GM19238 (cell line): ENCODE results near the gene SLC9A3.
"Not testable (repeated sequence)": the region's sequence is repeated elsewhere in the genome, so short reads cannot be mapped to it uniquely, and the experiment has no call there.

Experiments
- DNase-seq: peaks from one replicate; pipeline ENCODE4 v3.0.0; 2011; ENCODE audit warnings: low spot score; ENCODE audit not compliant: insufficient read length

Gene SLC9A3

GRCh38 chr5:509611-510185 is 14.6 kb downstream of the SLC9A3 start:
- DNase-seq = no peak

DNA sequence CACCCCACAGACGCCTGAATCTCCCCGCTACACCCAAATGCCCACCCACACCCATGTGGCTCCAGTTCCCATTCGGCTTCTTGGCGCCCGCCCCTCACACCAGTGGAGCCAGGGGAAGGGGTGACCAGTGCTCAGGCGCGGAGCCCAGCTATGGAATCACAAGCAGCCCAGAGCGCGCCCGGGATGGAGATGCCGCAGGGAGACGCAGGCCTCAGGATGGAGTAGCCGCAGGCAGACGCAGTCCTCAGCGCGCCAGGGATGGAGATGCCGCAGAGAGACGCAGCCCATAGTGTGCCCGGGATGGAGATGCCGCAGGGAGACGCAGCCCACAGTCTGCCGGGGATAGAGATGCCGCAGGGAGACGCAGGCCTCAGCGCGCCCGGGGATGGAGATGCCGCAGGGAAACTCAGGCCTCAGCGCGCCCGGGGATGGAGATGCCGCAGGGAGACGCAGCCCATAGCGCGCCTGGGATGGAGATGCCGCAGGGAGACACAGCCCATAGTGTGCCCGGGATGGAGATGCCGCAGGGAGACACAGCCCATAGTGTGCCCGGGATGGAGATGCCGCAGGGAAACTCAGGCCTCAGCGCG is 16.2 kb downstream of the SLC9A3 start:
- DNase-seq = not testable (repeated sequence)

DNA sequence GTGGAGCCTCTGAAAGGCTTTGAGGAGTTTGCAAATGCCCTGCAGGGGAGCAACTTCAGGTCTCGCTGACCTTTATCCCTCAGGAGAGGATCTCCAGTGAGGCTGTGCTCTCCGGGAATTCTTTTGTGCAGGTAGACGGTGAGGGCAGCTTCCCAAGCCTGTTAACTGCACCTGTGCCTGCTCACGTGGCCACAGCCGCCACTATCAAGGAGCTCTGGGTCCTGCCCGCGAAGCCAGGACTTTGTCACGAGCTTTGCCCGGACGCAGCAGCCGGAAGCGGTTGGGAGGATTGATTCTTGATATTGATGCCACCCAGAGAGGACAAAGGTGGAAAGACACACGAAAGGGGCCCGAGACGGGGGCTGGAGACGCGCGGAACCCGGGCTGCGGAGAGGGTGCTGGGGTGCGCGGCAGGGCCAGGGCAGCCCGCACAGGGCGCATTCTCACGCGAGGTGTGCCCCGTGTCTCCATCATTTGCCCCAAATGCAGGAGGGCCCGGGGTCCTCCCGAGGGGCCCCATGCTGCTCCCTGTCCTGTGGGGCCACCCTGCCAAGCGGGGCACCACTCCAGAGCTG is 18.2 kb downstream of the SLC9A3 start:
- DNase-seq = no peak

DNA sequence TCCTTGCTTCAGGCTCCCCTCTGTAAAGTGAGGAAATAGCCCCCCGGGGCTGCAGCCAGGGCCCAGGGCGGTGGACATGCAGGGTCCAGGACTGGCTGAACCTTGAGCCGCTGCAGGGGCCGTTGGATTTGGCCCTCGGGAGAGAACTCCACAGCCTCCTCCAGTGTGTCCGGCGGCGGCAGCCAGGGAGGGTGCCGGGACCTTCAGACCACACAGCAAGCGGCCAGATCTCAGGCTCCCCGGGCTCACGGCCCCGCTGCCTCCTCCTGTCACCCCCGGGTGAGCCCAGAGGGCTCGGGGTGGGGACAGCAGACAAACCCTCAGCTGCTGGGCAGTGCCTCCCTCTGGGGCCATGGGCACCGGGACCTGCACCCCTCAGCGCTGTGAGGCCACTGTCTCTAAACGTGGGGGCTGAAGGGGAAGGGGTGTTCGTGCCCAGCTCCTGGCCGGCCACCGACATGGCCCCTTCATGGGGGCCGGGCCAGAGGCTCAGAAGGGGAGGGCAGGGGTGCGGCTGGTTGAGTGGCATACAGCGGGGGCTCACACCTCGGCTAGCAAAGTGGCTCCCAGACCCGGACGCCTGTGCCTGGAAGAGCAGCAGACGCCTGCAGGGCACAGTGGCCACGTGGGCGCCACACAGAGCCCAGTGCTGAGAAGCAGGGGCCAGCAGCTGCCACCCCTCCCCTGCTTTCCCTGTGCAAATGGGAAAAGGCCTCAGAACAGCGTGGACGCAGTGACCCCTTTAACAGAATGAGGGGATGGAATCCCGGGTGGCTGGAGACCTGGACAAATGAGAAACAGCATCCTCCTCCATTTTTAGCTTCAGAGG is 19.7 kb downstream of the SLC9A3 start:
- DNase-seq = no peak

GRCh38 chr5:502325-503079 is 21.7 kb downstream of the SLC9A3 start:
- no peak for DNase-seq

DNA sequence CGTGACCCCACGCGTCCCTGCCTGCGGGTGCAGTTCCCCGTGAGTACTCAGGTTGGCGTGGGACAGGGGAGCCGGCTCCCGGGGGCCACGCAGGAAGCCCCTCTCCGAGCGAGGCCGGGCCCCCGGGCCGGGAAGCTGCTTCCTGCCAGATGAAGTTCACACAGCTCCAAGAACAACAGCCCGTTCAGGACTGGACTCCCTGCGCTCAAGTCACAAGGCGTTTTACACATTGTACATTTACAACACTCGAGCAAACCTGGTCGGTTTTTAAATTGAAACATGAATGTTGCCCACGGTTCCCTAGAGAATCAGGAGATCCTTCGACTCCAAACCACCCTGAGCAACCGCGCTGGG is 22.4 kb downstream of the SLC9A3 start:
- DNase-seq = no peak

DNA sequence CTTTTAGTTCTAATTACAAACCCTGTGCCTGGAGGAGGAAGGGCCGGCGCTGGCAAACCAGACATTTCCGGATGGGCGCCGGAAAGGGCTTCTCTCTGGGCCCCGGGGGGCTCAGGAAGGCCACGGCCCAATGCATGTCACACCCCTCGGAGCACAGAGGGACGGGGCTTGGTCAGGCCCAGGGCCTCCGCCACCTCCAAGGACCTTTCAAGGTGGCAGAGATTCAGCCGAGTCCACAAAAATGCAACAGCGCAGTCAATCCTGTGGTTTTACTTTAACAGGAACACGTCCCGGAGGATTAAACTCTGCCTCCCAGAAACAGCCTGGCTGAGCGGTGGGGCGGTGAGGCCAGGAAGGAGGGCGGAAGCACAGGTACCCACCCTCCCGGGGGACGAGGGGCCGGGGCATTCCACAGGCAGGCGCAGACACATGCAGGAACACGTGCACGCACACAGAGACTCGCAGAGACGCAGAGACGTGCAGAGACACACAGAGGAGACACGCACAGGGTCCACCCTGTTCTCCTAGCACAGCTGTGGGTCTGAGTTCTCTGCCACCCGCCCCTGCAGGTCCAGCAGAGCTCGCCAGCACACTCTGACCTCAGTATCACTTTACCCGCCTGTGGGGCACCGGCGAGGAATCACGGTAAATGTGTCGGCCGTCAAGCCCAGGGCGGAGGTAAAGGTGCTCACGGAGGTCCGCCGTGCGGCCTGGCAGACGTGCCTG is 23.0 kb downstream of the SLC9A3 start:
- no peak for DNase-seq

DNA sequence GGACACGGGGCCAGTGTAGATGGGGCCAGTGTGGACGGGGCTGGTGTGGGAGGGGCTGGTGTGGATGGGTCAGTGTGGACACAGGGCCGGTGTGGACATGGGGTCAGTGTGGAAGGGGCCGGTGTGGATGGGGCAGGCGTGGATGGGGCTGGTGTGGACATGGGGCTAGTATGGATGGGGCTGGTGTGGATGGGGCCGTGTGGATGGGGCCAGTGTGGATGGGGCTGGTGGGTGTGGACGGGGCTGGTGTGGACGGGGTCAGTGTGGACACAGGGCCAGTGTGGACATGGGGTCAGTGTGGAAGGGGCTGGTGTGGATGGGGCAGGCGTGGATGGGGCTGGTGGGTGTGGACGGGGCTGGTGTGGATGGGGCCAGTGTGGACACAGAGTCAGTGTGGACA is 23.8 kb downstream of the SLC9A3 start:
- DNase-seq = no peak

- no peak for DNase-seq
These were observed 24.7 kb downstream of the SLC9A3 start for GRCh38 chr5:499233-500209.

DNA sequence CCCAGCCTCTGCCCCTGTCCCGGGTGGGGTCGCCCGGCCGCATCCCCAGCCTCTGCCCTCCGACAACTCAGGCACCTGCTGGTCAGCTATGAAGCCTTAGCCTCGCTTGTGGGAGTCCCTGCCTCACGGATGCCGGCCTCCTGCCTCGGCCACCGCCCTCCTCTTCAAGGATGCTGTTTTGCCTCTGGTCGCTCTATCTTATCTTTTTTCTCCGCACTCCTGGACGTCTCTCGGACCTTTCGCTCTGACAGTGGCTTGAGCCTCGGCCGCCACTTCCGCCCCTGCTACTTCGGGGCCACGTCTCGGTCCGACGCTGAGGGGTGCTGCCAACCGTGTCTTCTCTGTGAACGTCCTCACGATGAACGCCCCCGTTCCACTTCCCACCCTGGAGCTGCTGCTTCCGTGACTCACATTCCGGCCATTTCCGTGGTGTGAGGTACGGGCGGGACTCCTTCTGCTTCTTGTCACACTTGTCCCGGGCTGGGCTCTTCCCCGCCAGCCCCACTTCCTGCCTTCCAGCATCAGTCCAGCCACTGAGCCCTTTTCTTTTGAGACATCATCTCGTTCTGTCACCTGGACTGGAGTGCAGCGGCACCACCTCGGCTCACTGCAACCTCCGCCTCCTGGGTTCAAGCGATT is 26.3 kb downstream of the SLC9A3 start:
- DNase-seq = no peak

GRCh38 chr5:497090-497700 is 27.1 kb downstream of the SLC9A3 start:
- DNase-seq = no peak

GRCh38 chr5:496028-496427 is 28.2 kb downstream of the SLC9A3 start:
- no peak for DNase-seq

DNA sequence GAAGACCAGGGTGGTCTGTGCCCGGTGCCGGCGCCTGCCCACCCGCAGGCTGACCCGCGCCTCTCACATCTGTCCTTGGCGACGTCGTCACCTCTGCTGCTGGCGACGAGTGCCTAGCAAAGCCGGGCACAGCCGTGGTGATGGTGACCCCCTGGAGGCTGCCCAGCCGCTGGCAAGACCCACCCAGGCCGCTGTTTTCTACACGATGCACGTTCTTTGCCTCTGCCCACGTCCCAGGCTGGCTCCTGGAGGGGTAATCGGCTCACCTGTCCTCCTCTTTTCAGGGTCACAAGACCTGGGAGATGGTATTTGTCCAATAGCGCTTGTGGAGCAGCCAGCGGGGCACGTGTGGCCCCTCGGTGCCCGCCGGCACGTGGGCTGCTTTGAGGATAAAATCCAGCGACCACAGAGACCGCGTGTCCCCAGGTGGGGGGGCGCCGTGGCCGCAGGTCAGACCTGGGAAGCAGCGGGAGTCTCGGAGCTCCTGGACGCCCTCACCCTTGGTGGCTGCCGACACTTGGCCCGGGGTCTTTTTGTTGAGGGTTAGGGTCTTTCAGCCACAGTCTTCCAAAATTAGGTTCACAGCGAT is 29.5 kb downstream of the SLC9A3 start:
- no peak for DNase-seq

DNA sequence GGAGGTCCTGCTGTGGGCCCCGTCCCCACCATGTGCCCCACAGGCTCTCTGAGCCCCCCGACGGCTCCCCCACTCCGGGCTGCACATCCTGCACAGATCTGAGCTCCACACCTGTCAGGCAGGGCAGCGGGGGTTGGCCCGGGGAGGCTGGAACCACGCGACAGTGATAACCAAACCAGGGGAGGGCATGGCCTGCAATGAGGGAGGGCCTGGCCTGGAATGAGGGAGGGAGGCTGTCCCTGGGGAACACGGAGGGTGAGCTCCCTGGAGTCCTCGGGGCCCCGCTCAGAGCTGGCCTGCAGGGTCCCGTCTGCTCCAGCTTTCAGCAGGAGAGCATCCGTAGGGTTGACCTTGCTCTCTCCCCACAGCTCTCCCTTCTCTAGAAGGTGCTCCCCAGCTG is 30.5 kb downstream of the SLC9A3 start:
- DNase-seq = no peak

DNA sequence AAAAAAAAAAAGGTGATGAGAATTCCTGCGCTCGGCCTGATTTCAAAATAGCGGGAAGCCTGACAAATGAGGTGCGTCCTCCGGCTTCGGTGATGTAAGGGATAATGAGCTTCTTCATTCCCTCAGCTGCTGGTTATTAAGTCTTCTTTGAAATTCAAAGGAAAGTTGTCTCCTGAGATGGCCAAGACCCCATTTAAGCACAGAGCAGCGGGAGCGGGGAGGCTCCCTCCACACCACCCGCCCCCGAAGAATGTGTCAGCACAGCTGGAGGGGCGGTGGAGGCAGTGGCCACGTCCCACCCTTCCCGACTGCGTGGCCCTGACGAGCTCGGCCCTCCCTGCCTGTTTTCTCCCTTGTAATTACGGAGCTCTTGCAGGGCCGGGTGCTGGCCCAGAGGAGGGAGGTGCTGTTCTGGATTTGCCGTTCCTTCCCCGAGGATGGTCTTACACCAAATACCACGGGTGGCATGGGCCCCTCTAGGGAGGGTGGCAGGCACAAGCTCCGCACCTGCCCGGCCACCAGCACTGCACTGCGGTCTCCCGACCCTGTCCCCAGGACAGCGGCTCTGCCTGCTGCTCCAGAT is 31.0 kb downstream of the SLC9A3 start:
- DNase-seq = no peak

- DNase-seq = no peak
These were observed 31.8 kb downstream of the SLC9A3 start for GRCh38 chr5:492314-492893.

DNA sequence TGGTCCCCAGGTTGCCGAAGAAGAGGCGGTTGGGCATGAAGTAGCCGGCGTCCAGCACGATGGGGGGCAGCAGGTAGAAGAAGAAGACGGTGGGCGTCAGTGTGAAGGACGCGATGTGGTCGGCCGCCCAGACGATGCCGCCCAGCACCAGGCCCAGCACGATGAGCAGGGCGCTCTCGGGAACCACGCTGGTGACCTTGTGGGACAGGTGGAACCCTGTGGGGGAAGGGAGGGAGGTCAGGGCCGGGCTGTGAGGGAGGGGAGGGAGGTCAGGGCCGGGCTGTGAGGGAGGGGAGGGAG is 32.4 kb downstream of the SLC9A3 start:
- no peak for DNase-seq
